Measurements from ENCODE around the gene PRR32. TPM values are rescaled to one million over a fixed set of nuclear protein-coding genes. Genes with fewer than 3 reads are reported as not detected.

Gene PRR32
- total and polyA plus RNA-seq, 8 donors, result not detected

DNA sequence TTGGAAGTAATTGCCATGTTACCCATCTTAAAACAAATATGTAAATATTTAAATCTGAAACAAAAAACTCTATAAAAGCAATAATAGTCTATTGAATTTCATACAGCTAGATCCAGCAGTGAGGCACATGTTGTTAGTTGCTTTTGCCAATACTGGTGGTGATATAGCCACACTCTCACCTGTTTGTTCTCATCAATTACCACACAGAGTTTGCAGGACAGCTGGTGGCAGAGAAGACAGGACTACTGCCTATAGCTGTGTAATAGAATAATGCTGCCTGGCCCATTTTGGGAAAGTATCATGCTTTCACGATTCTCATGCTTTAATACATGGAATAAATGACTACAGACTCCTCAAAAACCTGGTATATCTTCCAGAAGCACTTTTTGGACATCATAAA is 3.7 kb upstream of the PRR32 start:
- Histone ChIP-seq H3K36me3 (no peaks in the 10 kb centered on the region), H3K4me3 (no peak overlapping the region), H3K9me3 (no peaks in the 10 kb centered on the region), H3K4me1 (no peaks in the 10 kb centered on the region), H3K27ac (no peak overlapping the region), H3K27me3 (no peaks in the 10 kb centered on the region)
- no peak for ATAC-seq
- DNase-seq, result no peak
- intact Hi-C loops (cut with DNase I), result no loop called here
- TF ChIP-seq, protein P1, sequence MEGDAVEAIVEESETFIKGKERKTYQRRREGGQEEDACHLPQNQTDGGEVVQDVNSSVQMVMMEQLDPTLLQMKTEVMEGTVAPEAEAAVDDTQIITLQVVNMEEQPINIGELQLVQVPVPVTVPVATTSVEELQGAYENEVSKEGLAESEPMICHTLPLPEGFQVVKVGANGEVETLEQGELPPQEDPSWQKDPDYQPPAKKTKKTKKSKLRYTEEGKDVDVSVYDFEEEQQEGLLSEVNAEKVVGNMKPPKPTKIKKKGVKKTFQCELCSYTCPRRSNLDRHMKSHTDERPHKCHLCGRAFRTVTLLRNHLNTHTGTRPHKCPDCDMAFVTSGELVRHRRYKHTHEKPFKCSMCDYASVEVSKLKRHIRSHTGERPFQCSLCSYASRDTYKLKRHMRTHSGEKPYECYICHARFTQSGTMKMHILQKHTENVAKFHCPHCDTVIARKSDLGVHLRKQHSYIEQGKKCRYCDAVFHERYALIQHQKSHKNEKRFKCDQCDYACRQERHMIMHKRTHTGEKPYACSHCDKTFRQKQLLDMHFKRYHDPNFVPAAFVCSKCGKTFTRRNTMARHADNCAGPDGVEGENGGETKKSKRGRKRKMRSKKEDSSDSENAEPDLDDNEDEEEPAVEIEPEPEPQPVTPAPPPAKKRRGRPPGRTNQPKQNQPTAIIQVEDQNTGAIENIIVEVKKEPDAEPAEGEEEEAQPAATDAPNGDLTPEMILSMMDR (IDR thresholded peaks at IDR 0.05), result no peak
- FAIRE-seq, result no peak
- WGBS, 2 donors, result 8 to 22% methylated on average over 1 of the region's 1 CpG

DNA sequence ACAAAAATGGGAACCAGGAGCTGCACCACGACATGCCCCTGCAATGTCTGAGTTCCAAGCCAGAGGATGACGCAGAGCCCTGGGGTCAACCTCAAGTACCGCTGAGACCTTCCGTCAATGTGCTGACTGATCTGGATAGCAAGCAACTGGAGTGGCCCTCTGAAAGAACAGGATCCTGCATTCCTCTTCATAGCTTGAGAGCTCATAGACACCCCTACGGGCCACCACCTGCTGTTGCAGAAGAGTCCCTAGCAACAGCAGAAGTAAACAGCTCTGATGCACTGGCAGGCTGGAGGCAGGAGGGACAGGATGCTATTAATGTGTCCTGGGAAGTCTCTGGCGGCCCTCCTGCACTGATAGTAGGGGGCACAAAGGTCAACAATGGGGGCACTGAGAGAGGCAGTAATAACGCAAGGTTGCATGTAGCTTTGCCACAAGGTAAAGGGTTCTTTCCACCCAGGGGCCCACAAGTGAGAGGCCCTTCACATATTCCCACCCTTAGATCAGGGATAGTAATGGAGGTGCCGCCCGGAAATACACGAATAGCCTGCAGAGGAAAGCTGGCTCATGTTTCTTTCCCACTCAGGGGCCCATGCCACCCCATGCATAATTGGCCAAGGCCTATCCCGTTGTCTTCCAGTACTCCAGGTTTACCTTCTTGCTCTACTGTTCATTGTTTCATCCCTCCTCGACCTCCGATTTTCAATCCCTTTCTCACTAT is 1.3 kb downstream of the PRR32 start:
- FAIRE-seq, result no peak
- Histone ChIP-seq H3K27me3 (peaks cover 0 to 3% (median 0%) of the 10 kb centered on the region in 4 donors), H3K9me3 (no peaks in the 10 kb centered on the region), H3K4me3 (no peak overlapping the region), H3K36me3 (no peaks in the 10 kb centered on the region), H3K4me1 (no peaks in the 10 kb centered on the region), H3K27ac (no peak overlapping the region)
- intact Hi-C loops (cut with DNase I), result no loop called here
- no peak for DNase-seq
- 57 to 58% methylated on average over 13 of the region's 13 CpGs for WGBS, 2 donors
- TF ChIP-seq, protein P1 (IDR thresholded peaks at IDR 0.05), result no peak
- ATAC-seq, result no peak

DNA sequence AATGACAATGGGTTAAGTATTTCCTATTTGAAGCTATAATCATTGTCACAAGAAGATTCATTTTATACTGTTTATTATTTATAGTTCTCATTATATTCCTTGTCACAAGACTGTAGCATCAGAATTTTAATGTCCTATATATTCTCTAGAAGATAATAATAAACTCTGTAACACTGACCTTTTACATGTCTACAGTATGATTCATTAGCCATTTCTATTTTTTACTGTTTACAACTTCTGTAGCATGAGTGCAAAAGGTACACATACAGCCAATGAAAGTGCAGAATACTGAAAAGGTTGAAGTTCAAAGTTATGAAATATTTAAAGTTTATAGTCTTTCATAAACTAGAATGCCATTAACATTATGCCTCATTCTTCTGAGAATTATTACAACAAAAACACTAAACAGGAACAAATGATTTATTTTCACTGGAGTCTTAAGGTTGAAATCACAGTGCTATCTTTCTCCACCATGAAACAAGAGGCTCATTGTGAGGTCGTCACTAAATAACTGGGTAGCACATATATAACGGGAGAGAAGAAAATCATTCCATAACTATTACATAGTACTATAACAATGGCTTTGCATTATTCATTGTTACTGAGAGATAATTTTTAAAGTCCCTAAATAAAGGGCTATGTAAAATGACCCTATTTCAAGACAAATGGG is 4.9 kb downstream of the PRR32 start:
- ATAC-seq, result no peak

DNA sequence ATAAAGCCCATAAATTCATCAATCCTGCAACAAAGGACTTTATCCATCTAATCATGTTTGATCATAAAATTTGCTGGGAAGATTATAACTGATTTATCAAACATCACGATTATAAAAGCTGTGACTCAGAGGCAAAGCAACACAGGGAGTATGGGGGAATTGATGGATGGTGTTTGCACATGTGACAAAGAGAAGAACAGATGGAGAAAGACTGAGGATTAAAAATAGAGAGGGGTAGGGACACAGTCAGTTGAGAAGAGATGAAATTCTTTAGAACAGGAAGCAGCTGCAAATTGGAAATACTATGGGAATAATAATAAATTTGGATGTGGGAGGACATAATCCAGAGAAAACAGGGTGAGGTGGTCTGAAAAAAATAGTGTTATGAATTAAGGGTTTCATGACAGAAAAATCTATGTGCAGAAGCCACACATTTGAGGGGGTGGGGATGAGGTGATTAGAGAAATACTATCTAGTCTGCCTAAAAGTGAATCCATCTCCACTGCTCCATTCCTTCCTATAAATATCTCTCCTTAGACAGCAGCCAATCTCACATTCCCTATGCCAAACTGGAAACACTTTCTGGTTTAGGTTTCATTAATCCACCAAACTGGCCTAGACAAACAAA is 6.2 kb downstream of the PRR32 start:
- no peak for FAIRE-seq
- intact Hi-C loops (cut with DNase I), result no loop called here
- no peaks in the 10 kb centered on the region for H3K4me1 ChIP-seq
- H3K27me3 ChIP-seq, result peaks cover 0 to 10% (median 2%) of the 10 kb centered on the region in 4 donors
- no peaks in the 10 kb centered on the region for H3K36me3 ChIP-seq
- ATAC-seq, result no peak
- H3K27ac ChIP-seq, result no peak overlapping the region
- WGBS, 2 donors, result 7 to 16% methylated on average over 1 of the region's 1 CpG
- TF ChIP-seq, protein P1 (IDR thresholded peaks at IDR 0.05), result no peak
- no peak for DNase-seq
- no peak overlapping the region for H3K4me3 ChIP-seq
- no peaks in the 10 kb centered on the region for H3K9me3 ChIP-seq

More for the DNA sequence above, 4.9 kb downstream of the PRR32 start:
- Histone ChIP-seq H3K36me3 (no peaks in the 10 kb centered on the region), H3K27ac (no peak overlapping the region), H3K4me3 (no peak overlapping the region), H3K9me3 (no peaks in the 10 kb centered on the region), H3K4me1 (no peaks in the 10 kb centered on the region), H3K27me3 (peaks cover 0 to 10% (median 2%) of the 10 kb centered on the region in 4 donors)
- 21 to 26% methylated on average over 2 of the region's 2 CpGs for WGBS, 2 donors
- FAIRE-seq, result no peak
- TF ChIP-seq, protein P1 (IDR thresholded peaks at IDR 0.05), result no peak
- no peak for DNase-seq
- intact Hi-C loops (cut with DNase I), result no loop called here
